Adrenal gland (tissue), 19 donors: Measurements from ENCODE around the gene CEBPE. TPM values are rescaled to one million over a fixed set of nuclear protein-coding genes. Genes with fewer than 3 reads are reported as not detected.

Experiments used
- DNase-seq, 7 donors: peaks; one replicate each; pipeline ENCODE4 v3.0.0-alpha.2; 2019 to 2020
- H3K27ac ChIP-seq, 5 donors: fragments of 200-600 bp; sonication (generic) in 4 of 5; 1 replicate in 3 of 5; 2 replicates in 2 of 5; pipeline versions ENCODE4 v1.5.1 to v1.8.0; 2016 to 2020; ENCODE audit warnings: mild to moderate bottlenecking in 1 of 5
- H3K27me3 ChIP-seq: fragments of 200-600 bp; 2 replicates; pipeline ENCODE4 v1.8.0; 2021
- H3K36me3 ChIP-seq, 2 donors: fragments of 200-600 bp; replicated peaks in 1 of 2; 1 replicate in 1 of 2; 2 replicates in 1 of 2; pipeline versions ENCODE4 v1.5.1 to v1.8.0; 2018 to 2022
- H3K4me1 ChIP-seq, 2 donors: fragments of 200-600 bp; replicated peaks in 1 of 2; 1 replicate in 1 of 2; 2 replicates in 1 of 2; pipeline versions ENCODE4 v1.5.1 to v1.8.0; 2018 to 2021
- H3K4me3 ChIP-seq, 4 donors: fragments of 200-600 bp; sonication (generic) in 3 of 4; one replicate each; pipeline ENCODE4 v1.5.1; 2016 to 2018
- H3K9me3 ChIP-seq, 3 donors: fragments of 200-600 bp; sonication (generic) in 1 of 3; replicated peaks in 1 of 3; 1 replicate in 2 of 3; 2 replicates in 1 of 3; pipeline versions ENCODE4 v1.5.1 to v1.8.0; 2016 to 2021
- CTCF ChIP-seq, 6 experiments: fragments of 450-650 bp in 4 of 6; fragments of 200-600 bp in 2 of 6; sonication (generic) in 1 of 6; IDR thresholded peaks; 1 replicate in 5 of 6; 2 replicates in 1 of 6; pipeline versions ENCODE4 v1.5.1 to v1.8.0; 2016 to 2021; ENCODE audit warnings: antibody characterized with exemption in 6 of 6, mild to moderate bottlenecking in 2 of 6, moderate library complexity in 1 of 6
- POLR2A ChIP-seq, 2 donors: fragments of 450-650 bp; IDR thresholded peaks; one replicate each; pipeline ENCODE4 v1.6.1; 2017; ENCODE audit warnings: antibody characterized with exemption in 2 of 2, mild to moderate bottlenecking in 2 of 2, moderate library complexity in 1 of 2
- WGBS, 4 donors: extraction: QIAGEN DNeasy Blood & Tissue Kit in 2 of 4; methylation state at CpG; one replicate each; pipeline versions ENCODE4 v1.1.5 to v1.1.7; 2013 to 2017; 5-methylcytosine and 5-hydroxymethylcytosine counted together
- intact Hi-C, 2 donors: fragments of 100-400 bp; cut with DNase I; formaldehyde crosslinking; loops; one replicate each; pipeline versions ENCODE4 v1.14.1 to v1.15.0; 2022 to 2023
- long read RNA-seq, 10 donors: library from polyadenylated mRNA in 3 of 10; unstranded in 2 of 10; stranded (forward) in 1 of 10; transcript quantifications; one replicate each; pipeline ENCODE4 v2.0.0 and lab custom pipeline, GENCODE V29; 2021 to 2026
- polyA plus RNA-seq, 3 donors: library from polyadenylated mRNA; stranded (reverse); fragments of 200-250 nt in 2 of 3; fragments of 350-450 nt in 1 of 3; fragmentation: Illumina TruSeq in 1 of 3; extraction: RNeasy Lipid Tissue Mini Kit (QIAGEN cat#74804) in 1 of 3; gene quantifications; one replicate each; pipeline ENCODE4 v1.2.3, GENCODE V29; 2013 to 2014
- total RNA-seq, 9 donors: library from RNA; depleted of rRNA in 4 of 9; stranded (reverse); fragments of >200 nt in 4 of 9; fragments of 120-200 nt in 1 of 9; fragmentation: NEBNext Ultra II Directional in 1 of 9; extraction: Animal tissue kit (Norgen Biotek cat#: 25700) in 1 of 9; gene quantifications; one replicate each; pipeline versions ENCODE4 v1.1.0 to v1.2.4, GENCODE V29; 2013 to 2023
- donor health status: healthy with polysubstance abuse.
- donor health status: Bipolar disorder and iron deficiency.
- donor health status: DM: yes; HTN: yes; CAD: no.
- donor health status: DM: no; HTN: no; CAD: no.
- donor health status: DM: no; HTN: no; CAD: no.
- donor health status: DM: yes; HTN: yes; CAD: no.

CEBPE gene
- total RNA-seq (under 1 TPM in 1 of 9 donors, not detected in 8; 0.15 TPM), polyA plus RNA-seq (under 1 TPM in 2 of 3 donors, not detected in 1; 0.03 to 0.40 TPM)
- long read RNA-seq, donor 1, result 0 reads
- long read RNA-seq, donor 2, result 0 reads
- long read RNA-seq, donor 3, result 0 reads
- long read RNA-seq, donor 4, result 0 reads
- long read RNA-seq, donor 5, result 0 reads
- long read RNA-seq, donor 6, result 0 reads
- long read RNA-seq, donor 7, result 0 reads
- long read RNA-seq, donor 8, result 0 reads
- long read RNA-seq, donor 9, partial matches to known transcripts, result 0 of 1 reads
- long read RNA-seq, donor 9, other reads (novel, unspliced or antisense), result 0 of 1 reads
- long read RNA-seq, donor 10, result 0 reads

- H3K4me3 ChIP-seq, result no peak within 1 kb of the TSS
- no peak for DNase-seq
- 57 to 77% (median 72%) methylated on average over 8 to 32 of the region's 32 CpGs for WGBS, 4 donors
- peak within 1 kb of the TSS in 1 of 5 donors; percentile 32 for H3K27ac ChIP-seq
- H3K9me3 ChIP-seq, result no peaks in the 10 kb centered on the region
- intact Hi-C loops, result no loop called here
- no peaks in the 10 kb centered on the region for H3K36me3 ChIP-seq
- no peaks in the 10 kb centered on the region for H3K27me3 ChIP-seq
- H3K4me1 ChIP-seq, result peaks cover 0 to 23% of the 10 kb centered on the region in 2 donors
- TF ChIP-seq POLR2A (IDR thresholded peaks at IDR 0.05) (no peak), CTCF (IDR thresholded peaks at IDR 0.05) (no peak)
Measured at GRCh38 chr14:23118506-23119362, at the start of gene CEBPE. Gene CEBPE (minus strand): TSS chr14:23119255. CDS start chr14:23119091, 164 bp downstream.

- peak in 1 of 7 donors; percentile 7 for DNase-seq
- Histone ChIP-seq H3K9me3 (no peaks in the 10 kb centered on the region), H3K36me3 (peaks cover 0 to 7% of the 10 kb centered on the region in 2 donors), H3K4me1 (peaks cover 0 to 6% of the 10 kb centered on the region in 2 donors), H3K4me3 (no peak overlapping the region), H3K27me3 (no peaks in the 10 kb centered on the region), H3K27ac (peak overlapping the region in 2 of 5 donors; percentile 25 to 63)
- no peak for TF ChIP-seq CTCF (IDR thresholded peaks at IDR 0.05)
- 63 to 73% (median 66%) methylated on average over 2 of the region's 2 CpGs for WGBS, 4 donors
- intact Hi-C loops, result no loop called here
Measured at GRCh38 chr14:23168246-23168645, 49.2 kb upstream of the CEBPE start.

- WGBS, 4 donors, result 81 to 87% (median 82%) methylated on average over 9 of the region's 9 CpGs
Measured at GRCh38 chr14:23167116-23167847, 48.2 kb upstream of the CEBPE start.

More at GRCh38 chr14:23167116-23167847, 48.2 kb upstream of the CEBPE start:
- intact Hi-C loops, result no loop called here
- peak in 1 of 7 donors; percentile 50 for DNase-seq
- Histone ChIP-seq H3K27ac (peak overlapping the region in 1 of 5 donors; percentile 63), H3K9me3 (no peaks in the 10 kb centered on the region), H3K27me3 (no peaks in the 10 kb centered on the region), H3K4me1 (peaks cover 0 to 6% of the 10 kb centered on the region in 2 donors), H3K4me3 (no peak overlapping the region), H3K36me3 (peaks cover 0 to 7% of the 10 kb centered on the region in 2 donors)
- TF ChIP-seq CTCF (IDR thresholded peaks at IDR 0.05) (no peak), POLR2A (IDR thresholded peaks at IDR 0.05) (no peak)
